ENCODE data around the gene CMTM1. TPM values are rescaled to one million over a fixed set of nuclear protein-coding genes. Genes with fewer than 3 reads are reported as not detected.
"Not testable (repeated sequence)": the region's sequence is repeated elsewhere in the genome, so short reads cannot be mapped to it uniquely, and the experiment has no call there.

Gene CMTM1
- total RNA-seq, 1 donor from 2014 or later: 3.6 TPM

GRCh38 chr16:66563574-66564334 lies 2.5 kb upstream of the CMTM1 start:
- DNase-seq: no peak

- DNase-seq: not testable (repeated sequence)
Measured at GRCh38 chr16:66567270-66567669, 1.0 kb downstream of the CMTM1 start.

GRCh38 chr16:66568355-66568754 lies 2.1 kb downstream of the CMTM1 start:
- no peak for DNase-seq

- no peak for DNase-seq
Measured at GRCh38 chr16:66569131-66569530, 2.9 kb downstream of the CMTM1 start.

GRCh38 chr16:66569827-66570405 lies 3.7 kb downstream of the CMTM1 start:
- DNase-seq: peak; percentile 49

- DNase-seq: no peak
Measured at GRCh38 chr16:66572356-66572755, 6.1 kb downstream of the CMTM1 start.

GRCh38 chr16:66574081-66574480 lies 7.8 kb downstream of the CMTM1 start:
- no peak for DNase-seq

- no peak for DNase-seq
Measured at GRCh38 chr16:66574531-66574930, 8.3 kb downstream of the CMTM1 start.

- no peak for DNase-seq
Measured at GRCh38 chr16:66575060-66575459, 8.8 kb downstream of the CMTM1 start.

- DNase-seq: no peak
Measured at GRCh38 chr16:66576296-66576695, 10.1 kb downstream of the CMTM1 start.

- peak; percentile 46 for DNase-seq
Measured at GRCh38 chr16:66578651-66579531, 12.7 kb downstream of the CMTM1 start, which contains the start of gene CMTM2. TSS of gene CMTM2 (plus strand) at chr16:66579463. CDS start at chr16:66579608, 145 bp downstream.

- DNase-seq: no peak
Measured at GRCh38 chr16:66580605-66581209, 14.5 kb downstream of the CMTM1 start.

- DNase-seq: peak; percentile 20
Measured at GRCh38 chr16:66581246-66581952, 15.2 kb downstream of the CMTM1 start.

GRCh38 chr16:66585481-66586239 lies 19.4 kb downstream of the CMTM1 start:
- peak; percentile 37 for DNase-seq

- DNase-seq: no peak
Measured at GRCh38 chr16:66587881-66588600, 21.8 kb downstream of the CMTM1 start.

GRCh38 chr16:66588981-66589713 lies 22.9 kb downstream of the CMTM1 start:
- peak; percentile 68 for DNase-seq

GRCh38 chr16:66590322-66590721 lies 24.1 kb downstream of the CMTM1 start:
- DNase-seq: no peak

- no peak for DNase-seq
Measured at GRCh38 chr16:66591018-66591417, 24.8 kb downstream of the CMTM1 start.

GRCh38 chr16:66592241-66592640 lies 26.0 kb downstream of the CMTM1 start:
- no peak for DNase-seq

GRCh38 chr16:66592814-66593213 lies 26.6 kb downstream of the CMTM1 start:
- no peak for DNase-seq

Data from dermis blood vessel endothelial cell (primary cell).